Tibial nerve (tissue), 4 donors: Measurements from ENCODE around the gene ODAPH.

ENCODE experiments used
- EP300 ChIP-seq, 2 donors: sonication (generic); formaldehyde crosslinking; IDR thresholded peaks; one replicate each; pipeline ENCODE4 v1.6.1; 2017; ENCODE audit warnings: antibody characterized with exemption in 2 of 2, mild to moderate bottlenecking in 1 of 2
- POLR2A ChIP-seq, 2 donors: fragments of 450-650 bp; IDR thresholded peaks; one replicate each; pipeline ENCODE4 v1.6.1; 2017; ENCODE audit warnings: antibody characterized with exemption in 2 of 2, mild to moderate bottlenecking in 2 of 2, moderate library complexity in 2 of 2
- TF ChIP-seq, protein P1 (sequence below), 5 experiments: fragments of 200-600 bp in 3 of 5; fragments of 450-650 bp in 2 of 5; sonication (generic) in 3 of 5; IDR thresholded peaks; one replicate each; pipeline ENCODE4 v1.5.1; 2016 to 2019; ENCODE audit warnings: antibody characterized with exemption in 5 of 5, mild to moderate bottlenecking in 3 of 5, moderate library complexity in 2 of 5

DNA sequence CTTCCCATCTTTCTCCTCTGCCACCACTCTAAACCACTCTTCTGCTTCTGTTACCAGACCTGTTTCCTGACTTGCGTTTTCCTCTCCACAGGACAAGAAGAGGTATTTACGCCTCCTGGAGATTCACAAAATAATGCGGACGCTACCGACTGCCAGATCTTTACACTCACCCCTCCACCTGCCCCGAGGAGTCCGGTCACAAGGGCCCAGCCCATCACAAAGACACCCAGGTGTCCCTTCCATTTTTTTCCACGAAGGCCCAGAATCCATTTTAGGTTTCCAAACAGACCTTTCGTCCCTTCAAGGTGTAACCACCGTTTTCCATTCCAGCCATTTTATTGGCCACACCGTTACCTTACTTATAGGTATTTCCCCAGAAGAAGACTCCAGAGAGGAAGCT, 8.2 kb downstream of the ODAPH start:
- TF ChIP-seq, protein P1, sequence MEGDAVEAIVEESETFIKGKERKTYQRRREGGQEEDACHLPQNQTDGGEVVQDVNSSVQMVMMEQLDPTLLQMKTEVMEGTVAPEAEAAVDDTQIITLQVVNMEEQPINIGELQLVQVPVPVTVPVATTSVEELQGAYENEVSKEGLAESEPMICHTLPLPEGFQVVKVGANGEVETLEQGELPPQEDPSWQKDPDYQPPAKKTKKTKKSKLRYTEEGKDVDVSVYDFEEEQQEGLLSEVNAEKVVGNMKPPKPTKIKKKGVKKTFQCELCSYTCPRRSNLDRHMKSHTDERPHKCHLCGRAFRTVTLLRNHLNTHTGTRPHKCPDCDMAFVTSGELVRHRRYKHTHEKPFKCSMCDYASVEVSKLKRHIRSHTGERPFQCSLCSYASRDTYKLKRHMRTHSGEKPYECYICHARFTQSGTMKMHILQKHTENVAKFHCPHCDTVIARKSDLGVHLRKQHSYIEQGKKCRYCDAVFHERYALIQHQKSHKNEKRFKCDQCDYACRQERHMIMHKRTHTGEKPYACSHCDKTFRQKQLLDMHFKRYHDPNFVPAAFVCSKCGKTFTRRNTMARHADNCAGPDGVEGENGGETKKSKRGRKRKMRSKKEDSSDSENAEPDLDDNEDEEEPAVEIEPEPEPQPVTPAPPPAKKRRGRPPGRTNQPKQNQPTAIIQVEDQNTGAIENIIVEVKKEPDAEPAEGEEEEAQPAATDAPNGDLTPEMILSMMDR (IDR thresholded peaks at IDR 0.05), result no peak
- TF ChIP-seq POLR2A (IDR thresholded peaks at IDR 0.05), result no peak
- TF ChIP-seq EP300 (IDR thresholded peaks at IDR 0.05), result no peak
